Mucosa of stomach (tissue), 1 donor: ENCODE results near the gene MTRR.

Source experiments
- H3K27me3 ChIP-seq: one replicate; pipeline ENCODE4 v1.7.0; 2013; ENCODE audit warnings: mild to moderate bottlenecking, low read length; ENCODE audit not compliant: control insufficient read depth, insufficient read depth
- H3K36me3 ChIP-seq: one replicate; pipeline ENCODE4 v1.7.0; 2013; ENCODE audit warnings: low read length; ENCODE audit not compliant: control insufficient read depth, insufficient read depth
- H3K4me1 ChIP-seq: one replicate; pipeline ENCODE4 v1.7.0; 2013; ENCODE audit warnings: mild to moderate bottlenecking, low read length; ENCODE audit not compliant: control insufficient read depth, insufficient read depth
- H3K4me3 ChIP-seq: one replicate; pipeline ENCODE4 v1.7.0; 2013; ENCODE audit warnings: low read length
- H3K9ac ChIP-seq: one replicate; pipeline ENCODE4 v1.7.0; 2013; ENCODE audit warnings: mild to moderate bottlenecking, low read length, moderate library complexity
- H3K9me3 ChIP-seq: one replicate; pipeline ENCODE4 v1.7.0; 2013; ENCODE audit warnings: mild to moderate bottlenecking, low read length, moderate library complexity; ENCODE audit not compliant: control insufficient read depth
- donor health status: Pancreatic carcinoma.

MTRR gene

GRCh38 chr5:7868773-7869473 lies at the start of gene MTRR, which contains the start of gene FASTKD3:
Gene MTRR, plus strand, starts transcription at chr5:7869148. Its CDS starts 1,647 bp downstream, at chr5:7870795.
Gene FASTKD3, minus strand, starts transcription at chr5:7869031. Its CDS starts 948 bp downstream, at chr5:7868083.
- Histone ChIP-seq H3K27me3 (no peaks in the 10 kb centered on the region), H3K9ac (peak within 1 kb of the TSS; percentile 82), H3K36me3 (no peaks in the 10 kb centered on the region), H3K4me1 (no peaks in the 10 kb centered on the region), H3K9me3 (no peaks in the 10 kb centered on the region), H3K4me3 (peak within 1 kb of the TSS; percentile 31)

- peaks cover 4% of the 10 kb centered on the region for H3K27me3 ChIP-seq
Observed at GRCh38 chr5:7822449-7822848, 46.5 kb upstream of the MTRR start.

DNA sequence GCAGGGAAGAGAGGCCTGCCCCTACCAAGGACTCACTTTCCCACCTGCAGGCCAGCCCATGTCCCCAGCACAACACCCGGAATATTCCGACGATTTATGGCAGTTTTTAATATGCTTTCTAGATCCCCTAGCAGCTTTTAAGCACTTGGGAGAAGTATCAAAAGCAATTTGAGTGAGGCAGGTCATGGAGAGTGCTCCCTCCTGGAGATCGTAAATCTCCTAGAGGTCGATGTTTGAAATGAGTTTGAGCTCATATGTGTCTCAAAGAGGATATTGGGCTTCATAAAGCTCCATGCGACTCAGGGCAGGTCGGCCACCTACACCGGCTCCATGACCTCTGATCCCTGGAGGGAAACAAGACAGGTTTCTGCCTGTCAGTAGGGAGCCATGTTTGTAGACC lies 45.4 kb upstream of the MTRR start:
- H3K27me3 ChIP-seq, result peaks cover 4% of the 10 kb centered on the region
- H3K36me3 ChIP-seq, result no peaks in the 10 kb centered on the region
- H3K4me1 ChIP-seq, result no peaks in the 10 kb centered on the region
- no peaks in the 10 kb centered on the region for H3K9me3 ChIP-seq
- H3K9ac ChIP-seq, result no peak overlapping the region
- H3K4me3 ChIP-seq, result no peak overlapping the region

More at GRCh38 chr5:7822449-7822848, 46.5 kb upstream of the MTRR start:
- Histone ChIP-seq H3K9me3 (no peaks in the 10 kb centered on the region), H3K4me1 (no peaks in the 10 kb centered on the region), H3K36me3 (no peaks in the 10 kb centered on the region), H3K4me3 (no peak overlapping the region), H3K9ac (no peak overlapping the region)

DNA sequence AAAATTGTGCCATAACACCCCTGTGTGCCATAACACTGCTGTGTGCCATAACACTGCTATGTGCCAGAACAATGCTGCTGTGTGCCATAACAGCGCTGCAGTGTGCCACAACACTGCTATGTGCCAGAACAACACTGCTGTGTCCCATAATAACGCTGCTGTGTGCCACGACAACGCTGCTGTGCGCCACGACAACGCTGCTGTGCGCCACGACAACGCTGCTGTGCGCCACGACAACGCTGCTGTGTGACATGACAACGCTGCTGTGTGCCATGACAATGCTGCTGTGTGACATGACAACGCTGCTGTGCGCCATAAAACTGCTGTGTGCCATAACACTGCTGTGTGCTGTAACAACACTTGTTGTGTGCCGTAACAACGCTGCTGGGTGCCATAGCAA lies 44.0 kb upstream of the MTRR start:
- H3K4me3 ChIP-seq, result no peak overlapping the region

DNA sequence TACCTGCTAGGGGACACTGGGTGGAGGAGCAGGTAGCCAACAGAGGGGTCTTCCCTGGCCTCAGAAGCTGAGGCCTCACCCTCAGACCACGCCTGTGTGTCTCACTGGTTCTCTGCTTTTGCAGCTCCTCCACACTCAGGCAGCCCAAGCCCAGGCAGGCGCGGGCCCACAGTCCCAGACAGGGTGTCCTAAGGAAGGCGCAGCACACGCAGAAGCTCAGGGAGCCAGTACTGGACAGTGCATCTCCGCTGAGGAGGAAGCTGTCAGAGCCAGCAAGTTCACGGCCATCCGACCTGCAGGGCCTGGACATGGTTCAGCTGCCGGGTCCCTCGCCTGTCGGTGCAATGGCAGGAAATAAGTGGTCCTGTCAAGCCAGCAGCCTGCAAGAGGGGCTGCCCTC lies 43.3 kb upstream of the MTRR start:
- no peak overlapping the region for H3K4me3 ChIP-seq
- H3K9ac ChIP-seq, result no peak overlapping the region
- no peaks in the 10 kb centered on the region for H3K4me1 ChIP-seq
- no peaks in the 10 kb centered on the region for H3K9me3 ChIP-seq
- H3K36me3 ChIP-seq, result no peaks in the 10 kb centered on the region
- peaks cover 4% of the 10 kb centered on the region for H3K27me3 ChIP-seq

More for the DNA sequence above, 44.0 kb upstream of the MTRR start:
- H3K4me1 ChIP-seq, result no peaks in the 10 kb centered on the region
- no peaks in the 10 kb centered on the region for H3K9me3 ChIP-seq
- peaks cover 4% of the 10 kb centered on the region for H3K27me3 ChIP-seq
- H3K36me3 ChIP-seq, result no peaks in the 10 kb centered on the region
- no peak overlapping the region for H3K9ac ChIP-seq

DNA sequence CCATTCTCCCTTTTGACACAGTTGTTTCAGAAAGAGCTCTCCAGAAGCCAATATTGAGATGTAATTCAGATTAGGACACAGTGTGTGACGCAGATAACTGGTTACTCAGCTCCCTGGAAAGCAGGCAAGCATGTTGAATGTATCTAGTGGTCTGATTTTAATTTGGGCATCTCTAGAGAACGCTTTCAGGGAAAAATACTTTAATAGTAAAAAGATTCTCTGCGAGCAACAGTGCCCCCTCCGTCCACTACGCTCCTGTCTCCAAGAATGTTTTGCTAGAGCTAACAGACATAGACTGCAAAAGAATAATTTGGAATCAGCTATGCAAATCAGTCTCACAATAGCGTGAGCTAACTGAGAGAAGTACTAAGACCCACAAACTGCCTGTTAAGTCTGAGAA lies 41.3 kb upstream of the MTRR start:
- H3K4me1 ChIP-seq, result no peaks in the 10 kb centered on the region
- no peak overlapping the region for H3K9ac ChIP-seq
- no peaks in the 10 kb centered on the region for H3K9me3 ChIP-seq
- H3K4me3 ChIP-seq, result no peak overlapping the region
- no peaks in the 10 kb centered on the region for H3K27me3 ChIP-seq
- H3K36me3 ChIP-seq, result no peaks in the 10 kb centered on the region

GRCh38 chr5:7828269-7828668 lies 40.7 kb upstream of the MTRR start:
- H3K9ac ChIP-seq, result no peak overlapping the region
- no peak overlapping the region for H3K4me3 ChIP-seq
- no peaks in the 10 kb centered on the region for H3K4me1 ChIP-seq
- H3K36me3 ChIP-seq, result no peaks in the 10 kb centered on the region
- no peaks in the 10 kb centered on the region for H3K9me3 ChIP-seq
- no peaks in the 10 kb centered on the region for H3K27me3 ChIP-seq

DNA sequence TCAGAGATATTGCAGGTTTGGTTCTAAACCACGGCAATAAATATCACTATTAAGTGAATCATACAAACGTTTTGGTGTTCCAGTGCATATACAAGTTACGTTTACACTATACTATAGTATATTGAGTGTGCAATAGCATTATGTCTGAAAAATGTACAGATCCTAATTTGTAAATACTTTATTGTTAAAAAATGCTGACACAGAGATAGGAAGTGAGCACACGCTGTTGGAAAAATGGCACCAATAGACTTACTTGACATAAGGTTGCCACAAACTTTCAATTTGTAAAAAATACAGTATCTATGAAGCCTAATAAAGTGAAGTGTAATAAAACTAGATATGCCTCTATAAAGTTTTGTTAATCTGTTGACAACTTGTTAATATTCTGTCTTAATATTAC lies 34.0 kb upstream of the MTRR start:
- no peaks in the 10 kb centered on the region for H3K36me3 ChIP-seq
- H3K4me1 ChIP-seq, result no peaks in the 10 kb centered on the region
- H3K4me3 ChIP-seq, result no peak overlapping the region
- no peak overlapping the region for H3K9ac ChIP-seq
- no peaks in the 10 kb centered on the region for H3K9me3 ChIP-seq
- no peaks in the 10 kb centered on the region for H3K27me3 ChIP-seq

GRCh38 chr5:7837403-7837802 lies 31.5 kb upstream of the MTRR start:
- H3K36me3 ChIP-seq, result no peaks in the 10 kb centered on the region
- no peak overlapping the region for H3K4me3 ChIP-seq
- no peaks in the 10 kb centered on the region for H3K27me3 ChIP-seq

GRCh38 chr5:7842531-7842930 lies 26.4 kb upstream of the MTRR start:
- H3K9me3 ChIP-seq, result no peaks in the 10 kb centered on the region
- no peaks in the 10 kb centered on the region for H3K4me1 ChIP-seq
- no peaks in the 10 kb centered on the region for H3K27me3 ChIP-seq
- H3K36me3 ChIP-seq, result no peaks in the 10 kb centered on the region
- no peak overlapping the region for H3K4me3 ChIP-seq
- no peak overlapping the region for H3K9ac ChIP-seq

More at GRCh38 chr5:7837403-7837802, 31.5 kb upstream of the MTRR start:
- Histone ChIP-seq H3K9ac (no peak overlapping the region), H3K4me1 (no peaks in the 10 kb centered on the region), H3K9me3 (no peaks in the 10 kb centered on the region)

- H3K9ac ChIP-seq, result no peak overlapping the region
- no peaks in the 10 kb centered on the region for H3K36me3 ChIP-seq
- H3K9me3 ChIP-seq, result no peaks in the 10 kb centered on the region
- no peak overlapping the region for H3K4me3 ChIP-seq
- peaks cover 12% of the 10 kb centered on the region for H3K27me3 ChIP-seq
- H3K4me1 ChIP-seq, result peaks cover 5% of the 10 kb centered on the region
Observed at GRCh38 chr5:7844901-7845300, 24.0 kb upstream of the MTRR start.

DNA sequence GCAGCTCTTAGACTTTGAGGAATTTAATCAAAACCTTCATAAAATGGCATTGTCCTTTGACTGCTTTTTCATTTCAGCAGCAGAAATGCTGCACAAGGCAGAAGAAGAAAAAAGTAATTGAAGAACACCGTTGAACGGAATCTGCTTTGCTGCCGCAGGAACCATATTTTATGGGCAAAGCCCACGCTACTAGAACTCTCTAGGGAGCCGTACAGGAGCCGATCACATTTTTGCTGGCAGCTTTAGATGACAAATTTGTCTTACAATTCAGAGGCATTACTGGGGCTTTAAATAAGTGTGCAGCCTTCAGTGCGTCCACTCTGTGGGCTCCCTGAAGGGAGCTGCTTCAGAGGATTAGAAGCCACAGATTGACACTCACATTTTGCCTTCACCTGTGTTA lies 23.4 kb upstream of the MTRR start:
- H3K9me3 ChIP-seq, result no peaks in the 10 kb centered on the region
- H3K4me3 ChIP-seq, result no peak overlapping the region
- peaks cover 8% of the 10 kb centered on the region for H3K4me1 ChIP-seq
- H3K27me3 ChIP-seq, result peaks cover 16% of the 10 kb centered on the region
- no peaks in the 10 kb centered on the region for H3K36me3 ChIP-seq
- no peak overlapping the region for H3K9ac ChIP-seq
